Activated T-helper 1 cell treated with anti-CD3 and anti-CD28 coated beads, Interleukin-12 subunit alpha, Interleukin-12 subunit beta, Interleukin-2, Interleukin-4 antibody, amounts not matched to agents 30 ng/mL and 10 ng/mL and 1 ng/mL, durations not matched to agents 14 hours and 24 hours and 36 hours (primary cell): Measurements from ENCODE around the gene SLC24A3. TPM values are rescaled to one million over a fixed set of nuclear protein-coding genes. Genes with fewer than 3 reads are reported as not detected.

Source experiments
- DNase-seq: peaks from one replicate; pipeline ENCODE4 v3.0.0; 2021; ENCODE audit warnings: low spot score
- H3K27ac Mint-ChIP-seq: one replicate; pipeline ENCODE4 v1.8.0; 2021; ENCODE audit warnings: mild to moderate bottlenecking, mixed read lengths
- H3K27me3 Mint-ChIP-seq: one replicate; pipeline ENCODE4 v1.8.0; 2022; ENCODE audit warnings: mild to moderate bottlenecking, moderate library complexity, mixed read lengths; ENCODE audit not compliant: insufficient read depth
- H3K36me3 Mint-ChIP-seq: one replicate; pipeline ENCODE4 v1.8.0; 2021; ENCODE audit warnings: low read depth, mixed read lengths
- H3K4me1 Mint-ChIP-seq: one replicate; pipeline ENCODE4 v1.8.0; 2021; ENCODE audit warnings: low read depth, mixed read lengths
- H3K4me3 Mint-ChIP-seq: one replicate; pipeline ENCODE4 v1.8.0; 2021; ENCODE audit warnings: mild to moderate bottlenecking, moderate library complexity, mixed read lengths
- H3K9me3 Mint-ChIP-seq: one replicate; pipeline ENCODE4 v1.8.0; 2021; ENCODE audit warnings: mixed read lengths
- intact Hi-C: fragments of 100-400 bp; cut with micrococcal nuclease; formaldehyde crosslinking; loops from one replicate; pipeline ENCODE4 v1.15.1; 2024
- total RNA-seq: library from RNA; stranded (reverse); gene quantifications from 2 replicates; pipeline ENCODE4 v1.2.3, GENCODE V29; 2022

SLC24A3 gene
- total RNA-seq, 1 donor from 2014 or later = not detected

- Mint-ChIP-seq H3K27ac (no peak overlapping the region), H3K36me3 (no peaks in the 10 kb centered on the region), H3K27me3 (no peaks in the 10 kb centered on the region), H3K4me1 (no peaks in the 10 kb centered on the region), H3K4me3 (no peak overlapping the region), H3K9me3 (no peaks in the 10 kb centered on the region)
- no peak for DNase-seq
- intact Hi-C loops = no loop called here
Measured at GRCh38 chr20:19426356-19426755, 213.9 kb downstream of the SLC24A3 start.

GRCh38 chr20:19427480-19427879 is 215.0 kb downstream of the SLC24A3 start:
- DNase-seq = no peak
- Mint-ChIP-seq H3K36me3 (no peaks in the 10 kb centered on the region), H3K4me3 (no peak overlapping the region), H3K9me3 (no peaks in the 10 kb centered on the region), H3K27ac (no peak overlapping the region), H3K4me1 (no peaks in the 10 kb centered on the region), H3K27me3 (no peaks in the 10 kb centered on the region)
- intact Hi-C loops = no loop called here

- H3K27ac Mint-ChIP-seq = no peak overlapping the region
- intact Hi-C loops = no loop called here
- H3K4me1 Mint-ChIP-seq = no peaks in the 10 kb centered on the region
Measured at GRCh38 chr20:19427913-19428312, 215.5 kb downstream of the SLC24A3 start.

GRCh38 chr20:19428324-19428723 is 215.9 kb downstream of the SLC24A3 start:
- no peak overlapping the region for H3K4me3 Mint-ChIP-seq
- no peaks in the 10 kb centered on the region for H3K36me3 Mint-ChIP-seq
- no peaks in the 10 kb centered on the region for H3K9me3 Mint-ChIP-seq
- intact Hi-C loops = no loop called here
- no peaks in the 10 kb centered on the region for H3K4me1 Mint-ChIP-seq
- no peak overlapping the region for H3K27ac Mint-ChIP-seq
- H3K27me3 Mint-ChIP-seq = no peaks in the 10 kb centered on the region
- no peak for DNase-seq

More at GRCh38 chr20:19427913-19428312, 215.5 kb downstream of the SLC24A3 start:
- no peaks in the 10 kb centered on the region for H3K27me3 Mint-ChIP-seq
- no peaks in the 10 kb centered on the region for H3K36me3 Mint-ChIP-seq
- DNase-seq = no peak
- H3K4me3 Mint-ChIP-seq = no peak overlapping the region
- H3K9me3 Mint-ChIP-seq = no peaks in the 10 kb centered on the region

GRCh38 chr20:19429538-19429937 is 217.1 kb downstream of the SLC24A3 start:
- H3K4me3 Mint-ChIP-seq = no peak overlapping the region
- no peak overlapping the region for H3K27ac Mint-ChIP-seq
- intact Hi-C loops = no loop called here
- no peaks in the 10 kb centered on the region for H3K4me1 Mint-ChIP-seq
- no peaks in the 10 kb centered on the region for H3K36me3 Mint-ChIP-seq
- no peaks in the 10 kb centered on the region for H3K9me3 Mint-ChIP-seq
- no peak for DNase-seq
- no peaks in the 10 kb centered on the region for H3K27me3 Mint-ChIP-seq

GRCh38 chr20:19430641-19431315 is 218.3 kb downstream of the SLC24A3 start:
- Mint-ChIP-seq H3K9me3 (no peaks in the 10 kb centered on the region), H3K36me3 (no peaks in the 10 kb centered on the region), H3K4me1 (no peaks in the 10 kb centered on the region), H3K27ac (no peak overlapping the region), H3K4me3 (no peak overlapping the region), H3K27me3 (no peaks in the 10 kb centered on the region)
- DNase-seq = no peak
- intact Hi-C loops = no loop called here

GRCh38 chr20:19431316-19431700 is 218.9 kb downstream of the SLC24A3 start:
- Mint-ChIP-seq H3K27me3 (peaks cover 2% of the 10 kb centered on the region), H3K36me3 (no peaks in the 10 kb centered on the region), H3K27ac (no peak overlapping the region), H3K4me1 (no peaks in the 10 kb centered on the region), H3K4me3 (no peak overlapping the region), H3K9me3 (no peaks in the 10 kb centered on the region)
- intact Hi-C loops = no loop called here
- no peak for DNase-seq

GRCh38 chr20:19431906-19432305 is 219.5 kb downstream of the SLC24A3 start:
- H3K36me3 Mint-ChIP-seq = no peaks in the 10 kb centered on the region
- intact Hi-C loops = no loop called here

GRCh38 chr20:19433371-19434350 is 221.2 kb downstream of the SLC24A3 start:
- Mint-ChIP-seq H3K27ac (no peak overlapping the region), H3K27me3 (peaks cover 2% of the 10 kb centered on the region), H3K36me3 (no peaks in the 10 kb centered on the region), H3K4me1 (no peaks in the 10 kb centered on the region), H3K4me3 (no peak overlapping the region), H3K9me3 (no peaks in the 10 kb centered on the region)
- intact Hi-C loops = no loop called here
- DNase-seq = no peak

More at GRCh38 chr20:19431906-19432305, 219.5 kb downstream of the SLC24A3 start:
- Mint-ChIP-seq H3K27me3 (peaks cover 2% of the 10 kb centered on the region), H3K4me1 (no peaks in the 10 kb centered on the region), H3K4me3 (no peak overlapping the region), H3K9me3 (no peaks in the 10 kb centered on the region), H3K27ac (no peak overlapping the region)
- DNase-seq = no peak

GRCh38 chr20:19435316-19435715 is 222.9 kb downstream of the SLC24A3 start:
- H3K27ac Mint-ChIP-seq = no peak overlapping the region
- no peak overlapping the region for H3K4me3 Mint-ChIP-seq

GRCh38 chr20:19435821-19436220 is 223.4 kb downstream of the SLC24A3 start:
- Mint-ChIP-seq H3K4me3 (no peak overlapping the region), H3K4me1 (no peaks in the 10 kb centered on the region), H3K9me3 (no peaks in the 10 kb centered on the region), H3K27me3 (peaks cover 2% of the 10 kb centered on the region), H3K27ac (no peak overlapping the region), H3K36me3 (no peaks in the 10 kb centered on the region)
- intact Hi-C loops = no loop called here
- no peak for DNase-seq

More at GRCh38 chr20:19435316-19435715, 222.9 kb downstream of the SLC24A3 start:
- DNase-seq = no peak
- Mint-ChIP-seq H3K9me3 (no peaks in the 10 kb centered on the region), H3K4me1 (no peaks in the 10 kb centered on the region), H3K36me3 (no peaks in the 10 kb centered on the region), H3K27me3 (peaks cover 2% of the 10 kb centered on the region)
- intact Hi-C loops = no loop called here

GRCh38 chr20:19438488-19438887 is 226.0 kb downstream of the SLC24A3 start:
- no peak for DNase-seq
- H3K4me1 Mint-ChIP-seq = no peaks in the 10 kb centered on the region
- H3K9me3 Mint-ChIP-seq = peaks cover under 1% of the 10 kb centered on the region
- intact Hi-C loops = no loop called here
- H3K27me3 Mint-ChIP-seq = peaks cover 3% of the 10 kb centered on the region
- H3K4me3 Mint-ChIP-seq = no peak overlapping the region
- no peak overlapping the region for H3K27ac Mint-ChIP-seq
- no peaks in the 10 kb centered on the region for H3K36me3 Mint-ChIP-seq
